Progenitor cell of endocrine pancreas (in vitro differentiated cells): ENCODE results near the gene JAML. TPM values are rescaled to one million over a fixed set of nuclear protein-coding genes. Genes with fewer than 3 reads are reported as not detected.

Source experiments
- DNase-seq: peaks from one replicate; pipeline ENCODE4 v3.0.0; 2021; ENCODE audit warnings: low spot score; ENCODE audit not compliant: unreplicated experiment
- H3K27ac Mint-ChIP-seq: 2 replicates; pipeline ENCODE4 v1.8.0; 2021; ENCODE audit warnings: mild to moderate bottlenecking, moderate library complexity, mixed read lengths
- H3K27me3 Mint-ChIP-seq: 2 replicates; pipeline ENCODE4 v1.8.0; 2021; ENCODE audit warnings: mixed read lengths
- H3K36me3 Mint-ChIP-seq: 2 replicates; pipeline ENCODE4 v1.8.0; 2022; ENCODE audit warnings: mixed read lengths; ENCODE audit not compliant: insufficient read depth
- H3K4me1 Mint-ChIP-seq: 2 replicates; pipeline ENCODE4 v1.8.0; 2021; ENCODE audit warnings: low read depth, mixed read lengths
- H3K4me3 Mint-ChIP-seq: 2 replicates; pipeline ENCODE4 v1.8.0; 2021; ENCODE audit warnings: low read depth, mild to moderate bottlenecking, moderate library complexity, mixed read lengths
- H3K9me3 Mint-ChIP-seq: 2 replicates; pipeline ENCODE4 v1.8.0; 2021; ENCODE audit warnings: low read depth, mixed read lengths
- CTCF ChIP-seq: fragments of 200-600 bp; sonication (generic); IDR thresholded peaks from one replicate; pipeline ENCODE4 v1.5.0; 2021; ENCODE audit warnings: antibody characterized with exemption, mild to moderate bottlenecking; ENCODE audit not compliant: unreplicated experiment
- total RNA-seq: library from RNA; stranded (reverse); gene quantifications from 2 replicates; pipeline ENCODE4 v1.2.1, GENCODE V29; 2021

JAML gene
- total RNA-seq, 1 donor from 2014 or later = 0.22 TPM

GRCh38 chr11:118167253-118167652, 57.6 kb downstream of the JAML start:
- Mint-ChIP-seq H3K27me3 (peaks cover 69% of the 10 kb centered on the region), H3K4me3 (no peak overlapping the region), H3K27ac (no peak overlapping the region), H3K9me3 (no peaks in the 10 kb centered on the region), H3K4me1 (no peaks in the 10 kb centered on the region), H3K36me3 (no peaks in the 10 kb centered on the region)
- DNase-seq = no peak
- no peak for TF ChIP-seq CTCF

GRCh38 chr11:118166641-118167040, 58.2 kb downstream of the JAML start:
- Mint-ChIP-seq H3K27ac (no peak overlapping the region), H3K27me3 (peaks cover 69% of the 10 kb centered on the region), H3K4me1 (no peaks in the 10 kb centered on the region), H3K36me3 (no peaks in the 10 kb centered on the region), H3K4me3 (no peak overlapping the region), H3K9me3 (no peaks in the 10 kb centered on the region)
- DNase-seq = no peak
- TF ChIP-seq CTCF = no peak

DNA sequence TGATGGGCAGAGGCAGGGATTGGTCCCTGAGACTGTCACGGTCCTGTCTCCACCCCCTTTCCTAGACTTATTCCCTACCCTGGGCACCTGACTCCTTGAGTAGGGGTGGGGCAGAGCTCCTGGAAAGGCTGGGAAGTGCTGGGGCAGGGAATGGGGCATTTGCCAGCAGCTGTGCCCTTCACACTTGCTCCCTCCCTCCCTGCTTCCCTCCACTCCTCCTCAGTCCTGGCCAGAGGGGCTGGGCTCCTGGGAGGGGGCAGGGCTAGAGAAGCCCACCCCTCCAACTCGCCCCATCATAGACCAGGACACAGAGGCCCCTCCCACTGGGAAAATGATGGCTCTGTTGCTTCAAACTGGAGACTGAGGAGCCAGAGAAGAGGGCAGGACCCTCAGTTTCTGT, 59.9 kb downstream of the JAML start:
- Mint-ChIP-seq H3K27me3 (peaks cover 60% of the 10 kb centered on the region), H3K27ac (no peak overlapping the region), H3K9me3 (no peaks in the 10 kb centered on the region), H3K4me1 (no peaks in the 10 kb centered on the region), H3K4me3 (no peak overlapping the region), H3K36me3 (no peaks in the 10 kb centered on the region)
- no peak for TF ChIP-seq CTCF
- DNase-seq = no peak

- DNase-seq = no peak
- no peak for TF ChIP-seq CTCF
- Mint-ChIP-seq H3K4me3 (no peak overlapping the region), H3K36me3 (no peaks in the 10 kb centered on the region), H3K4me1 (no peaks in the 10 kb centered on the region), H3K9me3 (no peaks in the 10 kb centered on the region), H3K27ac (no peak overlapping the region), H3K27me3 (peaks cover 60% of the 10 kb centered on the region)
These were observed 61.3 kb downstream of the JAML start for GRCh38 chr11:118163494-118163893.

GRCh38 chr11:118162846-118163245, 62.0 kb downstream of the JAML start:
- no peak overlapping the region for H3K27ac Mint-ChIP-seq
- H3K4me3 Mint-ChIP-seq = no peak overlapping the region
- H3K4me1 Mint-ChIP-seq = no peaks in the 10 kb centered on the region
- H3K36me3 Mint-ChIP-seq = no peaks in the 10 kb centered on the region
- TF ChIP-seq CTCF = no peak
- no peaks in the 10 kb centered on the region for H3K9me3 Mint-ChIP-seq
- peaks cover 61% of the 10 kb centered on the region for H3K27me3 Mint-ChIP-seq
- no peak for DNase-seq
